ENCODE results near the gene LRRC58. TPM values are rescaled to one million over a fixed set of nuclear protein-coding genes. Genes with fewer than 3 reads are reported as not detected.

Gene LRRC58
- total and polyA plus RNA-seq, 2 of the 13 experiments (the other 11 are each of a cell fraction or from before 2014, with no cell fraction given), result 9.7 to 17.3 TPM

- TF ChIP-seq USF2 (IDR thresholded peaks at IDR 0.05; ENCODE audit: low read depth, low read length) (peak; percentile 35; the same call in 1 of the 2 replicates), USF2 (CRISPR knock-in tag; IDR thresholded peaks at IDR 0.05; ENCODE audit: borderline replicate concordance) (peak; percentile 76), KDM5A (IDR thresholded peaks at IDR 0.05; ENCODE audit: borderline replicate concordance, low read length) (no peak), HMGXB4 (CRISPR knock-in tag; IDR thresholded peaks at IDR 0.05; ENCODE audit: borderline replicate concordance in 1 of 2, low read depth in 1 of 2) (peak; percentile 92 to 97), HDAC2 (CRISPR knock-in tag; IDR thresholded peaks at IDR 0.05) (peak; percentile 37), ZBTB33 (CRISPR knock-in tag; IDR thresholded peaks at IDR 0.05) (0 out of 2 replicates have a peak, but pooled peaks have one; percentile 9), ZNF205 (CRISPR knock-in tag; IDR thresholded peaks at IDR 0.05) (no peak), ZNF274 (CRISPR knock-in tag; IDR thresholded peaks at IDR 0.05) (no peak; the same call in 1 of the 2 replicates), ZNF589 (CRISPR knock-in tag; conservative IDR thresholded peaks at IDR 0.05) (peak; percentile 78), ARID5B (CRISPR knock-in tag; IDR thresholded peaks at IDR 0.05) (peak; percentile 70), ZC3H13 (CRISPR knock-in tag; IDR thresholded peaks at IDR 0.05) (peak; percentile 97), ZNF703 (CRISPR knock-in tag; IDR thresholded peaks at IDR 0.05; ENCODE audit: borderline replicate concordance) (peak; percentile 91; the same call in 1 of the 2 replicates), YEATS2 (CRISPR knock-in tag; IDR thresholded peaks at IDR 0.05; ENCODE audit: borderline replicate concordance) (peak; percentile 61; the same call in 1 of the 2 replicates), CEBPG (CRISPR knock-in tag; IDR thresholded peaks at IDR 0.05) (0 out of 2 replicates have a peak, but pooled peaks have one; percentile 6), ZNF207 (IDR thresholded peaks at IDR 0.05; ENCODE audit: borderline replicate concordance) (no peak)
Measured at GRCh38 chr3:120348991-120349854, at the start of gene LRRC58 (continued).

Measured in HepG2 (cell line).